HEK293 (cell line): ENCODE measurements around the gene TSPAN2.

Experiments
- CTCF ChIP-seq: fragments of 450-650 bp; formaldehyde crosslinking; IDR thresholded peaks from 2 replicates; pipeline ENCODE4 v1.5.1; 2016; ENCODE audit warnings: missing biosample characterization, missing genetic modification characterization
- SP2 ChIP-seq: fragments of 450-650 bp; formaldehyde crosslinking; IDR thresholded peaks from 2 replicates; pipeline ENCODE4 v1.5.1; 2016; ENCODE audit warnings: missing biosample characterization, missing genetic modification characterization
- ZBTB11 ChIP-seq: fragments of 450-650 bp; formaldehyde crosslinking; conservative IDR thresholded peaks from 2 replicates; pipeline ENCODE4 v1.5.1; 2016; ENCODE audit warnings: low read depth, missing biosample characterization, missing genetic modification characterization
- TF ChIP-seq, protein P1 (sequence below): sonication (generic); formaldehyde crosslinking; IDR thresholded peaks from 2 replicates; pipeline ENCODE4 v1.8.1; 2022; ENCODE audit warnings: mild to moderate bottlenecking, moderate library complexity, missing genetic modification reagents

GRCh38 chr1:115092175-115092574, 2.9 kb upstream of the TSPAN2 start:
- TF ChIP-seq CTCF (tag by site-specific recombination), result no peak
- TF ChIP-seq SP2 (tag by site-specific recombination), result no peak
- no peak for TF ChIP-seq ZBTB11
- TF ChIP-seq, protein P1, sequence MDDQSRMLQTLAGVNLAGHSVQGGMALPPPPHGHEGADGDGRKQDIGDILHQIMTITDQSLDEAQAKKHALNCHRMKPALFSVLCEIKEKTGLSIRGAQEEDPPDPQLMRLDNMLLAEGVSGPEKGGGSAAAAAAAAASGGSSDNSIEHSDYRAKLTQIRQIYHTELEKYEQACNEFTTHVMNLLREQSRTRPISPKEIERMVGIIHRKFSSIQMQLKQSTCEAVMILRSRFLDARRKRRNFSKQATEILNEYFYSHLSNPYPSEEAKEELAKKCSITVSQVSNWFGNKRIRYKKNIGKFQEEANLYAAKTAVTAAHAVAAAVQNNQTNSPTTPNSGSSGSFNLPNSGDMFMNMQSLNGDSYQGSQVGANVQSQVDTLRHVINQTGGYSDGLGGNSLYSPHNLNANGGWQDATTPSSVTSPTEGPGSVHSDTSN (CRISPR knock-in tag), result no peak
